Tibial artery (tissue), 4 donors: ENCODE measurements around the gene TAS2R16.

Experiments used
- DNase-seq, 2 donors: peaks; one replicate each; pipeline ENCODE4 v3.0.0-alpha.2; 2019
- H3K27ac ChIP-seq, 2 donors: fragments of 200-600 bp; sonication (generic) in 1 of 2; 1 replicate in 1 of 2; 2 replicates in 1 of 2; pipeline ENCODE4 v1.5.1; 2018 to 2019; ENCODE audit warnings: mild to moderate bottlenecking in 1 of 2
- H3K27me3 ChIP-seq, 2 donors: fragments of 200-600 bp; sonication (generic) in 1 of 2; one replicate each; pipeline versions ENCODE4 v1.5.1 to v1.6.0; 2016 to 2019
- H3K36me3 ChIP-seq, 3 donors: fragments of 200-600 bp; sonication (generic) in 2 of 3; one replicate each; pipeline ENCODE4 v1.5.1; 2016 to 2019; ENCODE audit warnings: mild to moderate bottlenecking in 2 of 3
- H3K4me1 ChIP-seq, 4 donors: fragments of 200-600 bp; sonication (generic) in 2 of 4; 1 replicate in 3 of 4; 2 replicates in 1 of 4; pipeline ENCODE4 v1.5.1; 2016 to 2019
- H3K4me3 ChIP-seq, 2 donors: fragments of 200-600 bp; sonication (generic) in 1 of 2; 1 replicate in 1 of 2; 2 replicates in 1 of 2; pipeline ENCODE4 v1.5.1; 2018 to 2019; ENCODE audit warnings: mild to moderate bottlenecking in 2 of 2
- H3K9me3 ChIP-seq, 3 donors: fragments of 200-600 bp; sonication (generic) in 1 of 3; one replicate each; pipeline ENCODE4 v1.5.1; 2016 to 2019
- intact Hi-C: fragments of 100-400 bp; cut with DNase I; formaldehyde crosslinking; loops from one replicate; pipeline ENCODE4 v1.15.0; 2023; ENCODE audit warnings: low total_unique reads
- TF ChIP-seq, protein P1 (sequence below), 2 experiments: fragments of 200-600 bp in 1 of 2; fragments of 450-650 bp in 1 of 2; IDR thresholded peaks; one replicate each; pipeline ENCODE4 v1.5.1; 2017 to 2019; ENCODE audit warnings: antibody characterized with exemption in 2 of 2, mild to moderate bottlenecking in 1 of 2, moderate library complexity in 1 of 2

The TAS2R16 gene, protein sequence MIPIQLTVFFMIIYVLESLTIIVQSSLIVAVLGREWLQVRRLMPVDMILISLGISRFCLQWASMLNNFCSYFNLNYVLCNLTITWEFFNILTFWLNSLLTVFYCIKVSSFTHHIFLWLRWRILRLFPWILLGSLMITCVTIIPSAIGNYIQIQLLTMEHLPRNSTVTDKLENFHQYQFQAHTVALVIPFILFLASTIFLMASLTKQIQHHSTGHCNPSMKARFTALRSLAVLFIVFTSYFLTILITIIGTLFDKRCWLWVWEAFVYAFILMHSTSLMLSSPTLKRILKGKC

DNA sequence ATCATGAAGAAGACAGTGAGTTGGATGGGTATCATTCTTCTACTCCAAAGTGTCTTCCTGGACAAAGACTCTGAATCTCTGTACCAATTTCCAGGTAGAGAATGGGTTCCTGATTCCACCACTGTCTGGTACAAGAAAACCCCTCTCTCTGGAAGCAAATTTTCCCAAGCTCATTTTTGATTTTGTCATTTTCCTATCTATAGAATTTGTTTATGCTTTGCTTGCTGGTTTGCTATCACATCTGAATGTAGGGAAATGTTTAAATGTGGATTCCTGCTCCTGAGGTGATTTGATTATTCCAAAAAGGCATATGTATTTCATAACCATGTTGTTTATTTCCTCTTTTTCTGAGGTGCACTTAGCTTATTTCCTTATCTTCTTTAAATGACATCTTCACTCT, at the start of gene TAS2R16:
TSS of gene TAS2R16 (minus strand) at position 101 of the 400 bp plus-strand sequence. CDS start at position 35, 66 bp downstream.
- no peaks in the 10 kb centered on the region for H3K27me3 ChIP-seq
- TF ChIP-seq, protein P1, sequence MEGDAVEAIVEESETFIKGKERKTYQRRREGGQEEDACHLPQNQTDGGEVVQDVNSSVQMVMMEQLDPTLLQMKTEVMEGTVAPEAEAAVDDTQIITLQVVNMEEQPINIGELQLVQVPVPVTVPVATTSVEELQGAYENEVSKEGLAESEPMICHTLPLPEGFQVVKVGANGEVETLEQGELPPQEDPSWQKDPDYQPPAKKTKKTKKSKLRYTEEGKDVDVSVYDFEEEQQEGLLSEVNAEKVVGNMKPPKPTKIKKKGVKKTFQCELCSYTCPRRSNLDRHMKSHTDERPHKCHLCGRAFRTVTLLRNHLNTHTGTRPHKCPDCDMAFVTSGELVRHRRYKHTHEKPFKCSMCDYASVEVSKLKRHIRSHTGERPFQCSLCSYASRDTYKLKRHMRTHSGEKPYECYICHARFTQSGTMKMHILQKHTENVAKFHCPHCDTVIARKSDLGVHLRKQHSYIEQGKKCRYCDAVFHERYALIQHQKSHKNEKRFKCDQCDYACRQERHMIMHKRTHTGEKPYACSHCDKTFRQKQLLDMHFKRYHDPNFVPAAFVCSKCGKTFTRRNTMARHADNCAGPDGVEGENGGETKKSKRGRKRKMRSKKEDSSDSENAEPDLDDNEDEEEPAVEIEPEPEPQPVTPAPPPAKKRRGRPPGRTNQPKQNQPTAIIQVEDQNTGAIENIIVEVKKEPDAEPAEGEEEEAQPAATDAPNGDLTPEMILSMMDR (IDR thresholded peaks at IDR 0.05) = no peak
- no peaks in the 10 kb centered on the region for H3K4me1 ChIP-seq
- intact Hi-C loops = no loop called here
- no peaks in the 10 kb centered on the region for H3K36me3 ChIP-seq
- no peak within 1 kb of the TSS for H3K4me3 ChIP-seq
- no peak for DNase-seq
- H3K9me3 ChIP-seq = no peaks in the 10 kb centered on the region
- no peak within 1 kb of the TSS for H3K27ac ChIP-seq

DNA sequence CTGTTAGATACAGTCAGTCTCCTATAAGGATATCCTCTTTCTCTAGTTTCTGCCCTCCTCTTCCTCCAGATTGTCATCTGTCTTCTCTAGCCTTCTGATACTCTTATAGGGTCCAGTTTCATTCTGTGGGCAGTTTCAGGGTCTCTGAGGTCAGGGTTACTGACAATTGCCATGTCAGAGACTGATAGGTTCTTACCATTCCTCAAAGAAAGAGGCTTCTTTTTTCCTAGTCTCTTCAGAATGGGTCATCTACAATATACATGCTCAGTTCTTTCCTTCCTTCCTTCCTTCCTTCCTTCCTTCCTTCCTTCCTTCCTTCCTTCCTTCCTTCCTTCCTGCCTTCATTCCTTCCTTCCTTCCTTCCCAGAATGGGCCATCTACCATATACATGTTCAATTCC, 48.1 kb upstream of the TAS2R16 start:
- Histone ChIP-seq H3K36me3 (no peaks in the 10 kb centered on the region), H3K4me1 (no peaks in the 10 kb centered on the region), H3K27ac (no peak overlapping the region), H3K27me3 (no peaks in the 10 kb centered on the region), H3K4me3 (no peak overlapping the region), H3K9me3 (peaks cover 0 to 8% (median 0%) of the 10 kb centered on the region in 3 donors)
- TF ChIP-seq, protein P1 (IDR thresholded peaks at IDR 0.05) = no peak
- intact Hi-C loops = no loop called here
- DNase-seq = no peak

DNA sequence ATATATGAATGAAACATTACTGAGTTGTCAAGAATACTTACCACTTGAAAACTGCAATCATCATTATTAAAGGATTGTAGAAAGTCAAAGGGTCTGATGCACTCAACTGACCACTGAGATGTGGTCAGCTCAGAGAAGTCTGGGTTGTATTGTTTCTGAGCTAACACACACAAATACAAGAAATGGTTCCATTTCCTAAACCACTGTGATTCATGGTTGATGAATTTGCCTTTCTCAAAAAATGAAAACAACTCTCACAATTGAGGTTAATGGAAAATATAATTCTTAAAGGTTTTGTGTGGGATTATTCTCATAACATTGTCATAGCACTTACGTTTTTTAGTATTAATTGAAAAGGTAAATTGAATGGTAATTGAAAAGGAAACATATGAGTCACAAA, 45.6 kb upstream of the TAS2R16 start:
- Histone ChIP-seq H3K27ac (no peak overlapping the region), H3K4me1 (no peaks in the 10 kb centered on the region), H3K4me3 (no peak overlapping the region), H3K36me3 (no peaks in the 10 kb centered on the region), H3K27me3 (no peaks in the 10 kb centered on the region), H3K9me3 (no peaks in the 10 kb centered on the region)
- no peak for DNase-seq
- intact Hi-C loops = no loop called here
- TF ChIP-seq, protein P1 (IDR thresholded peaks at IDR 0.05) = no peak

DNA sequence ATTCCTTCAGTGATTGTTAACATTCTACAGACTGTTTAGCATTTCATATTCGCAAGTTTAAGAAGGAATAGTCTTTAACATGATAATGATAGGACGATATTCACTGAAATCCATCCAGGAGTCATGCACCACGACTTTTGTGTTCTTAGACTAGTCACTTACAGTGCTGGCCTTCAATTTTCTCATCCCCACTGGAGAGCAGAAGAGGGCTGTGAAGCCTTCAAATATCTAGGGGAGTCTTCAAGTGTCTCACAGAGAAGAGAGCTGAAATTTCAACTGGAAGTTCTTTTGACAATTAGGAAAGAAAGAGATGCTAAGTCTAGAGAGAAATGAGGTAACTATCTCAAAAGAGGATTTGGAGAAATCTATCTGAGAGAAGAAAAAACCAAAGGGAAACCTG, 43.8 kb upstream of the TAS2R16 start:
- no peaks in the 10 kb centered on the region for H3K36me3 ChIP-seq
- TF ChIP-seq, protein P1 (IDR thresholded peaks at IDR 0.05) = no peak

DNA sequence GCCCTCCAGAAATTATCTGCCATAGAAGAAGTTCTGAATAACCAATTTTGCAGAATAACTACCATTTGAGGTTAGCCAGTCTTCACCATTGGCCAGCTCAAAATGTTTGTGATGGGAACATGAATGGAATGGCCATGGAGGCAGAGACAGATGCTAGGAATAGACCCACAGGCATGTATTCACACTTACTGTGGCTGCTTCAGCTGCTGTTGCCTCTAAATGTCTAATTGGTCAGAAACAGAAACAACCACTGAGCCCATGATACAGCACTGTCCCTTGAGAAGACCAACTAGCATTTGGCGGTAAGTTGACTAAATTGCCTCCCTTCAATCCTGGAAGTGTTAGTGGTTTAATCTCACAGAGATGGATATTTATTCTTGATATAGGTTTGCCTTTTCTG, 38.6 kb upstream of the TAS2R16 start:
- no peaks in the 10 kb centered on the region for H3K9me3 ChIP-seq
- no peak overlapping the region for H3K4me3 ChIP-seq
- TF ChIP-seq, protein P1 (IDR thresholded peaks at IDR 0.05) = no peak
- no peaks in the 10 kb centered on the region for H3K36me3 ChIP-seq
- intact Hi-C loops = no loop called here
- H3K27ac ChIP-seq = no peak overlapping the region
- no peak for DNase-seq
- H3K4me1 ChIP-seq = no peaks in the 10 kb centered on the region
- no peaks in the 10 kb centered on the region for H3K27me3 ChIP-seq

More for the DNA sequence above, 43.8 kb upstream of the TAS2R16 start:
- H3K9me3 ChIP-seq = no peaks in the 10 kb centered on the region
- DNase-seq = no peak
- no peak overlapping the region for H3K27ac ChIP-seq
- H3K4me1 ChIP-seq = no peaks in the 10 kb centered on the region
- H3K27me3 ChIP-seq = no peaks in the 10 kb centered on the region
- no peak overlapping the region for H3K4me3 ChIP-seq
- intact Hi-C loops = no loop called here
